GM12873 (cell line): ENCODE data around the gene KAZN.

Experiments used
- TF ChIP-seq, protein P1 (sequence below): IDR thresholded peaks from 2 replicates; pipeline ENCODE4 v1.5.1; 2012; ENCODE audit warnings: low read depth, mild to moderate bottlenecking, moderate library complexity, low read length, control low read depth; ENCODE audit not compliant: insufficient read depth; ENCODE audit errors: missing control alignments

The KAZN gene

DNA sequence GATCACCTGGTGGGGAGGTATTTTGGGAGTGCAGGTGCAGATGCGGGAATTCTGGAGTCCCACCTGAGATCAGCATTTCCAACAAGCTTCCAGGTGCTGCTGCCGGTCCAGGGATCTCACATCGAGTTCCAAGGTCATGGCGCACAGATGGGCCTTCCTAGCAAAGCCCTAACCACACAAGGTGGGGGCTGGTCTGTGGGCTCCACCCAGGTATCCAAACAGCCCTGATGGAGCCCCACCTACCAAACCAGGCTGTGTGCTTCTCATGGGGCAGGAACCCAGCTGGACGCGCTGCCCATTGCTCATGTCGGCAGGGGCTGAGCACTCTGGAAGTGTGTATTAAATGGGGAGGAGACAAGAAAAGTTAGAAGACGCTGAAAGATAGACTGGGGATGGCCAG lies 520.1 kb downstream of the KAZN start:
- TF ChIP-seq, protein P1, sequence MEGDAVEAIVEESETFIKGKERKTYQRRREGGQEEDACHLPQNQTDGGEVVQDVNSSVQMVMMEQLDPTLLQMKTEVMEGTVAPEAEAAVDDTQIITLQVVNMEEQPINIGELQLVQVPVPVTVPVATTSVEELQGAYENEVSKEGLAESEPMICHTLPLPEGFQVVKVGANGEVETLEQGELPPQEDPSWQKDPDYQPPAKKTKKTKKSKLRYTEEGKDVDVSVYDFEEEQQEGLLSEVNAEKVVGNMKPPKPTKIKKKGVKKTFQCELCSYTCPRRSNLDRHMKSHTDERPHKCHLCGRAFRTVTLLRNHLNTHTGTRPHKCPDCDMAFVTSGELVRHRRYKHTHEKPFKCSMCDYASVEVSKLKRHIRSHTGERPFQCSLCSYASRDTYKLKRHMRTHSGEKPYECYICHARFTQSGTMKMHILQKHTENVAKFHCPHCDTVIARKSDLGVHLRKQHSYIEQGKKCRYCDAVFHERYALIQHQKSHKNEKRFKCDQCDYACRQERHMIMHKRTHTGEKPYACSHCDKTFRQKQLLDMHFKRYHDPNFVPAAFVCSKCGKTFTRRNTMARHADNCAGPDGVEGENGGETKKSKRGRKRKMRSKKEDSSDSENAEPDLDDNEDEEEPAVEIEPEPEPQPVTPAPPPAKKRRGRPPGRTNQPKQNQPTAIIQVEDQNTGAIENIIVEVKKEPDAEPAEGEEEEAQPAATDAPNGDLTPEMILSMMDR: no peak

DNA sequence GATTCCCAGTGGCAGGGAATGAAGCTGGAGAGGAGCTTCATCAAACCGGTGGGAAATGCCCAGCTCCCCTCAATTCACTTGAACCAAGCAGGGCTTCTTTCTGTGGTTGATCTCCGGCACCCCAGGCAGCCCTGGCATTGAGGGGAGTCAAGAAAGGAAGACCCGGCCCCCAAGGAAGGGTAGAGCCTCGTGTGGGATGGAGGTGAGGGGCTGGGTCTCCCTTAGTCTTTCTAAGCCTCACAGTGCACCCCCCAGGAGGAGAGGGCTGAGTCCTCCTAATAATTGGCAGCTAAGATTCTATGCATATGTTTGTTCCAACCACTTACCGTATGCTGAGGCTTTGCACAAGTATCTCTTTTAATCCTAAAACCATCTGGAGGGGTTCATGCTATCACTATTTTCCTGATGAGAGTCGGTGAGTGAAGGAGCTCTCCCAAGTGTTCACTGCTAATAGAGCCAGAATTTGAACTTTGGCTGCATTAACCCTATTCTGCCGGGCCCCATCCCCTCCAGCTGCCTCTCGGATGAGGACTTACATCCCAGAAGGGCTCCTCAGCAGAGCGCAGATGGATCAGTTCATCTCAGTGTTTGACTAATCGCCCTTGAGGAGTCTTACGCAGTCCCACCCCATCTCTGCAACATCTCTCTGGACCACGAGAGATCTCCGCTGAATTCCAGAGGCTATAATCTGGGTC lies 521.9 kb downstream of the KAZN start:
- TF ChIP-seq, protein P1: no peak

DNA sequence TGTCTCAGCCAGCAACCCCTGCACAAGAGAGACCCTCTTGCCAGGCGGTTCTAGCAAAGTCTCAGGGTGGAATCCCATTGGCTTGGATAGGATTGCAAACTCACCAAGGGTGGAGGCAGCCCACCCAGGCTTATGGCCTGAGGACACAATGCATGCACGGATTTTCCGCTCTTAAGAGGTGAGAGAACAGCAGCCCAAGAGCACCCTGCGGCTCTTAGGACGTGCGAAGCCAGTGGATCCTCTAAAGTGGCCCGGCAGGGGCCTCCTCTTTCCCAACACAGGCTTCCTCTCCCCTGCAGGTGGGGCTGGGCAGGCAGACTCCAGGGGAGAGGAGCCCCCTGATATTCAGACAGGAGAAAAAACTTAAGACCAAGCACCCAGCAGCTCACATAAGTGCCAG lies 523.8 kb downstream of the KAZN start:
- TF ChIP-seq, protein P1: no peak

DNA sequence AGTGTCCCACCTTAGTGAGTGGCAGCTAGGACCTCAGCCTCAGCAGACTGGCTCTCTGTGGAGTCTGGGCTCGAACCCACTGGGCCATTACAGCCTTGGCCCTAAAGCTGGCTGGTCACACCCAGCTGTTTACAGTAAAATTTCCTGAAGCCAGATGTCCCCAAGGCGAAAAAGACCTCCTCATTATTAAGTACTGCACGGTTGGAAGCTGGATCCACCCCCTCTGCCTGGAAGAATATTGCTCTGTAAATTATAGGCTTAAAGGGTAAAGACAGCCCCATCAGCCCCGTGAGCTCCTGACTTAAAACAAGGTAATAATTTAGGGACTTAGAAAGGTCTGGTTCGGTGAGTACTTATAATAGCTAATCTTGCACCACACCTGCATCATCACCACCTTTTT lies 524.8 kb downstream of the KAZN start:
- TF ChIP-seq, protein P1: no peak

DNA sequence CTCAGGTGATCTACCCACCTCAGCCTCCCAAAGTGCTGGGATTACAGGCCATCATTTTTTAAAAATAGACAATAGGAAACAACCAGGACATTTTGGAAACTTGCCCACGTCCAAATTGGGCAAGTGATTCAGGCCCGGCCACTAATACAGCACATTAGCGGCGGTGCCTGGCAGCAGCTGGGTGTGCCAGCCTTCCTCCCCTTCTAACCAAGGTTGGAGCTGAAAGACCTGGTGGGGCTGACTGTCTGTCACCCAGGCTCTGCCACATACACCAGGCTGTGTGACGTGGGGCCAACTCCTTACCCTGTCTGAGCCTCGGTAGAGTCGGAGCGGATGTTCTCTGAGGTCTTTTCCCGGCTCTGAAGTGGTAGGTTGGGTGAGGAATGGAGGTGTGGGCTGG lies 525.4 kb downstream of the KAZN start:
- TF ChIP-seq, protein P1: no peak

DNA sequence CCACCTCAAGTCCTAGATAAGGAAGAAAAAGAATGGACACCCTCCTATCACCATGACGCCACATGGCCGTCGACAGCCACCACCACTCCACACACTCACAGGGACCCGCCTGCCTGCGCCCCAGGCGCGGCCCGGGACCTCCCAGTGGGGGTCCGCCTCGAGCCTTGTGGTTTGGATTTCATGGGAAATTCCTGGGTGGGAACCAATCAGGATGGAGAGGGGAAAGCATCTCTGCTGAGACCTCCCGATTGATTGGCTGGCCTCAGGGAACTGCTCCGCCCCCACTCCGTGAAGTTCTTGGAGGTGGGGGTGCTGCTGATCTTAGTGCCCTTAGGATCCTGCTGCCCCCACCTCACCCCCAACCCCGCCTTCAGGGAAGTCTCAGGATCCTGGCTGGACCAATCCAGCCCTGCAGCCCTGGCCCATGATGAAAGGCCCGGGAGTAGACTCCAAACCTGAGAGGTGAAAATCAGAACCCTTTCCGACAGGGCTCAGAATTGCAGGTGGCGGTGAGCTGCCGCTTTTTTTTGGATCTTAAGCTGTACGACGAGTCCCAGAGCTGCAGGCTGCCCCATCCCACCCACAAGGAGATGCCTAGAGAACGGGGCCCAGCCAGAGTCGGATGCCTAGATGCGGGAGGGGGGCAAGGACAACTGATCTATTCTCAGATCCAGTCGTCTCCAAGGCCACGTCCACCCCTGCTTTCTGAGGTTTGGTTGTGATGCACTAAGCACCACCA lies 526.0 kb downstream of the KAZN start:
- TF ChIP-seq, protein P1: no peak

DNA sequence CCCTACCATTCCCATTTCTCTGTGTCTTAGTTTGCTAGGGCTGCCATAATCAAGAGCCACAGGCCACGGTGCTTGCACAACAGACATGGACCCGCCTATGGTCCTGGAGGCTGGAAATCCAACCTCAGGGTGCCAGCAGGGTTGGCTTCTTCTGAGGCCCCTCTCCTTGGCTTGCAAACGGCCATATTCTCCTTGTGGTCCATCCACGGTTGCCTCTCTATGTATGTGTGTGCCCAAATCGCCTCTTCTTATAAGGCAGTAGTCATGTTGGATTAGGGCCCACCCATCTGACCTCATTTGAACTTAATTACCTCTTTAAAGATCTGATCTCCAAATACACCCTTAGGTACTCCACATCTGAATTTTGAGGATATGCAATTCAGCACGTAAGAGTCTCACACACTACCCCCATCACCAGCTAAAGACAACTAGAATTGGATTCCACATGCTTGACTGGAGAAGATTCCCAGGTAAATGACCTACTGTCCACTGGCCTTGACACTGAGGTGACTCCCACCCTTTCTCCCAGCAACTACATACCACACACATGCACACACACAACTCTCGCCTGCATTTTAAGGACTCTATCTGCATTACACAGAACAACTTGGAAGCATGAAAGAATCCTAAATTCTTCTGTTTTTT lies 526.7 kb downstream of the KAZN start:
- TF ChIP-seq, protein P1: no peak
